SW480 (cell line): ENCODE results near the gene ENG.

Experiments used
- DNase-seq: peaks from one replicate; pipeline ENCODE4 v3.0.0-alpha.2; 2016; ENCODE audit warnings: low spot score

ENG gene

DNA sequence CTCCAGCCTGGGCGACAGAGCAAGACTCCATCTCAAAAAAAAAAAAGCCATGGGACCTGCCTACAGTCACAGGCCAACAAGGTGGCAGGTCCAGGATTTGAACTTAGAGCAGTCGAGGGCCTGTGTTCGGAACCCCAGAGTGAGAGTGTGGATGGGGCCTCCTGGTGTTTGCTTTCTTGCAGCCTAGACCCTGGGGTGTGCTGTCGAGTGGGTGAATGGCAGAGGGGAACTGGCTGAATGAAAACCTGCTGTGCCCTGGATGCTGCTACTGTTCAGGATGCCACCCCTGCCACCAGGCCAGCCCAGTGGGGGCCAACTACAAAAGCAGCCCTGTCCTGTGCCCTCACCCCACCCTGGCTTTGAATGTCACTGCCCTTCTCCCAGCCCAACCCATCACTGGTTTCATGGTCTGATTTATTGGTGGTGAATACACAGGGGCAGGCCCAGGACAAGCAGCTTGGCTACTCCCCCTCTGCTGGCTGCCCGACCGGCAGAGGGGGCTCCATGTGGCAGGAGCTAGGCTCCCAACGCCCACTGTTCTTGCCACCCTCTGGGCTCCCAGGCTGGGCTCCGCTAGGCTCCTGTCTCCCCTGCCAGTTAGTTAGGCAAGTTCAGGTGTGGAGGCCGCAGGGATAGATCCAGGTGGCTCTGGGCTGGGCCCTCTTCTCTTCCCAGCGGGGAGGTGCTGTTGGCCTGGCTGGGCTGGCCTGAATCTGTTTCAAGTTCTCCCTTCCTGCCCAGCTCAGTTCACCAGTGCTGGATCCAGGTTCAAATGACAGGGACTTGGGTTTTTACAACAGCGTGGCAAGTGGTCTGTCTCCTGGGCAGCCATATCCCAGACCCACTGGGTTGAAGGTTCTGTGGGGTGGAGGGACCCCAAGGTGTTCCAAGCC lies 39.6 kb downstream of the ENG start:
- DNase-seq, result no peak

DNA sequence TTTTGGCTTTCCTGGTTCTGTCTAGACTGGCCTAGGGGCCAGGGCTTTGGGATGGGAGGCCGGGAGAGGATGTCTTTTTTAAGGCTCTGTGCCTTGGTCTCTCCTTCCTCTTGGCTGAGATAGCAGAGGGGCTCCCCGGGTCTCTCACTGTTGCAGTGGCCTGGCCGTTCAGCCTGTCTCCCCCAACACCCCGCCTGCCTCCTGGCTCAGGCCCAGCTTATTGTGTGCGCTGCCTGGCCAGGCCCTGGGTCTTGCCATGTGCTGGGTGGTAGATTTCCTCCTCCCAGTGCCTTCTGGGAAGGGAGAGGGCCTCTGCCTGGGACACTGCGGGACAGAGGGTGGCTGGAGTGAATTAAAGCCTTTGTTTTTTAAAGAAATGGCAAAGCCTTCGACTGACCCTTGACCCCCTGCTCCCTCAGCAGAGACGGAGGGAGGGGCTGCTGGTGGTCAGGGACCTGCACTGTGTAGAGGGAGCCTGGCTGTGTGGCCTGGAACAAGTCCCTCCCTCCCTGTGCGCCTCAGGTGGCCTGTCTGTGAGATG lies 40.7 kb downstream of the ENG start:
- no peak for DNase-seq

DNA sequence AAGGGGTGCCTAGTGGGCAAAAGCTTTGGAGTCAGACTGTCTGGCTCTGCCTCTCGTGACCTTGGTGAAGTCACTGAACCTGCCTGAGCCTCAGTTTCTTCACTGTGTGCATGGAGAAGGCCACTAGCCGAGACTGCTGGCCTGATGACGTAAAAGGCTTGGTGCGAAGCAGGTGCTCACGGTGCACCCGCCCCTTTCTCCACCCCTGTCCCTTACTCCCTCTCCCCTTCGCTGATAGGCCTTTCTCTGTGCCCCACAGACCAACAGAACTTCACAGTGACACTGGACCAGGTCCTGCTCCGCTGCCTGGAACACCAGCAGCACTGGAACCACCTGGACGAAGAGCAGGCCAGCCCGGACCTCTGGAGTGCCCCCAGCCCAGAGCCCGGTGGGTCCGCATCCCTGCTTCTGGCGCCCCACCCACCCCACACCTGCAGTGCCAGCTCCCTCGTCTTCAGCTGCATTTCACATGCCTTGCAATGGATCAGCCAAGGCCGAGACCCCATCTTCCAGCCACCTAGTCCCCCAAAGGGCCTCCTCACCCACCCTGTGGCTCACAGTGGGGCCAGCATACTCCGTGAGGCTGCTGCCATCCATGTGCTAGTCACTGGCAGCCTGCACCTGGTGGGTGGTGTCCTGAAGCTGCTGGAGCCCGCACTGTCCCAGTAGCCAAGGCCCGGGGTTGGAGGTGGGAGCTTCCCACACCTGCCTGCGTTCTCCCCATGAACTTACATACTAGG lies 41.4 kb downstream of the ENG start:
- no peak for DNase-seq

DNA sequence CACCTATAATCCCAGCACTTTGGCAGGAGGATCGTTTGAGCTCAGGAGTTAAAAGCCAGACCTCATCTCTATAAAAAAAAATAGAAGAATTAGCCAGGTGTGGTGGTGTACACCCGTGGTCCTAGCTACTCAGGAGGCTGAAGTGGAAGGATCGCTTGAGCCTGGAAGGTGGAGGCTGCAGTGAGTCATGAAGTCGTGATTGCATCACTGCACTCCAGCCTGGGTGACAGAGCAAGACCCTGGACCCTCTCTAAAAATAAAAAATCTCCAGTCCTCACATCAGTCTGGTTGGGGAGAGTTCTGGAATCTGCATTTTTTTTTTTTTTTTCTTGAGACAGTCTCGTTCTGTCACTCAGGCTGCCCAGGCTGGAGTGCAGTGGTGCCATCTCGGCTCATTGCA lies 42.4 kb downstream of the ENG start:
- no peak for DNase-seq

DNA sequence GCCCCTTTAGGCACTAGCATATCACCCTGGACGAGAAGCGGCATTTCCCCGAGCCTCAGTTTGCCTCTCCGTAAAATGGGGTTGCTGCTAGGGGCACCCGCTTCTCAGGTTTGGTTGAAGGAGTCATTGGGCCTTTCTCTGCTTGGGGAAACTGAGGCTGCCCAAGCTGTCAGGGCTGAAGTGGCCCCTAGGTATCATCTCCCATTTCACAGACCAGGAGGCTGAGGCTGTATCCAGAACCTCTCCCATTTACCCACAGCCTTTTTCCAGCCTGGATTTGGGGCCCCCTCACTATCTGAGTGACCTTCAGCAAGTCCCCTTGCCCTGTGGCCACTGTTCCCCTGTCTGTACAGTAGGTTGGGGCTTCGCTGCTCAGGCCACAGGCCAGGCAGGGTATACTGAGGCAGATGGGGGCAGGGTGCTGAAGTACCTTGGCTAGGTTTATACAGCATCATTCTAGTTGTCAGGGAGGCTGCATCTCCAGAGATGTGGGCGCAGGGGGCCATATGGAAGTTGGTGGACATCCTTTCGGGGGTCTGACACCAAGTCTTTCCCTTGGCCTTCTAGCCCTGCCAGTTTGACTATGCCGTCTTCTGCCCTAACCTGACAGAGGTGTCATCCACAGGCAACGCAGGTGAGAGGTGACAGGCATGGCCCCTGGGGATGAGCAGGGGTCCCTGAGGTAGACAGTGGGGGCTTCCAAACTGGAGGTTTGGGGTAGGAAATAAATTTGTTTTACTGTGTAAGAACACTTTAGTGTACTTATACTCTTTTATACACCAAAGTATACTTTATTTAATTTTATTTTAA lies 43.9 kb downstream of the ENG start:
- DNase-seq, result no peak

DNA sequence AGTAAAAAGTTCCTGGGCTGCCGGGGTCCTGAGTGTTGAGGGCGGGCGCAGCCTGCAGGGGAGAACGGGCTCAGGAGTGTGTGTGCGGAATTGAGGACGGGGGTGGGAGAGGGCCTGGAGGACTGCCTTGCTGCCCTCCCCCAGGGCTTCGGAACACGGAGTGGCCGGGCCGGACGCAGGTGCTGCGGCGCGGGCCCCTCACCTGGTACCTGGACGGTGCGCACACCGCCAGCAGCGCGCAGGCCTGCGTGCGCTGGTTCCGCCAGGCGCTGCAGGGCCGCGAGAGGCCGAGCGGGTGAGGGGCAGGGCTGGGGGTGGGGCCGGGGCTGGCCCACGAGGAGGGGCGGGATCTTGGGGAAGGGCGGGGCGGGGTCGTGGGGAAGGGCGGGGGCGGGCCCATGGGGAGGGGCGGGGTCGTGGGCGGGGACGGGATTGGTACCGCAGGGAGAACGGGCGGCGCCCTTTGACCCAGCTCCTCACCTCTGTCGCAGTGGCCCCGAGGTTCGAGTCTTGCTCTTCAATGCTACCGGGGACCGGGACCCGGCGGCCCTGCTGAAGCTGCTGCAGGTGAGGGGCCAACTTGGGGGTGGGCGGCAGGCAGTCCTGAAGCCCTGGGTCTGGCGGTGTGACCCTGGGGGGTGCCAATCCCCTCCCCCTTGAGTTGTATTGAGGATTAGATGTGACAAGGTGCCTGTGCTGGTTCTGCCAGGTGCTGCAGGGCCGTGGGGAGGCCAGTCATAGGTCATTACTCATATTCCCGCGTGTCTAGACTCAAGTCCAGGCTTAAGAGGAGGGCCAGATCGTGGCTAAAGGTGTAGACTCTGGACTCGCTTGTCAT lies 44.7 kb downstream of the ENG start:
- no peak for DNase-seq

DNA sequence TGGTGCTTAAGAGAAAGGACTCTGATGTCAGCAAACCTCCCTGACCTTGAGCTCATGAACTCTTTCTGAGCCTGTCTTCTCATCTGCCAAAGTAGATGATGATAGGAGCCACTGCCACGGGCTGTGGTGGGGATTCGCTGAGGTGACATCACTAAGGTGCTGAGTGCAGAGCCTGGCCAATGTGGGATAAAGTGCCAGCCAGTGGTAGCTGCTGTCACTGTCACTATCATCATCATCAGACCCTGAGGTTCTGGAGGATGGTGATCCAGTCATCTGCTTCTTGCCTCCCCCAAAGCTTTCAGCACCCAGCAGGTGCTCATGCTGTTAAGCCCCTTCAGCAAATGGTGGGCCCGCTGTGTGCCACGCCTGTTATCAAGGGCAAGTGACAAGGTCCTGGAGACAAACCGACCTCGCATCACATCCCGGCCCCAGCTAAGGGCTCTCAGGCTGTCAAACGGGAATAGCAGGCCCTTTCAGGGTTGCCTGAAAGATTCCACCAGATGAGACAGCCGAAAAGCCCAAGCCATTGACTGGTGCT lies 45.4 kb downstream of the ENG start:
- no peak for DNase-seq

DNA sequence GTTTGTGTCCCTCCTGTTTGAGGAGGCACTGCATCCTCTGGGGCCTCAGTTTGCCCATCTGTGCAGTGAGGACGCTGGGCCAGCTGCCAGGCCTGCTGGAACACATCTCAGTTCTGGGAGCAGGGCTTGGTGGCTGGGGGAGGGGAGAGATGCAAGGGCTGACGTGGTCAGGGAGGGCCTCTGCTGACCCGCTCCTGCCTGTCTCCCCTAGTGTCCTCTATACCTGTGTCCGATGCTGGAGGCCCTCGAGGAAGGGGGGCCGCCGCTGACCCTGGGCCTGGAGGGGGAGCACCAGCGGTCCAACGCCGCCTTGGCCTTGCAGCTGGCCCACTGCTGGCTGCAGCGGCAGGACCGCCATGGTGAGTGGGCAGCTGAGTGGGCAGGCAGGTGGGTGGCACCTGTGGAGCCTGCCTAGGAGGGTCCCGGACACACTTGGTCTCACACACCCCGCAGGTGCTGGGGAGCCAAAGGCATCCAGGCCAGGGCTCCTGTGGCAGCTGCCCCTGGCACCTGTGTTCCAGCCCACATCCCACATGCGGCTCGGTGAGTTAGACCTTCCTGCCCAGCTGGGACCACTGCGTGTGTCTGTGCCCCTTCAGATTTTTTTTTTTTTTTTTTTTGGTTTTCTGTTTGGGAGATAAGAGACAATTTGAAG lies 46.0 kb downstream of the ENG start:
- DNase-seq, result no peak

DNA sequence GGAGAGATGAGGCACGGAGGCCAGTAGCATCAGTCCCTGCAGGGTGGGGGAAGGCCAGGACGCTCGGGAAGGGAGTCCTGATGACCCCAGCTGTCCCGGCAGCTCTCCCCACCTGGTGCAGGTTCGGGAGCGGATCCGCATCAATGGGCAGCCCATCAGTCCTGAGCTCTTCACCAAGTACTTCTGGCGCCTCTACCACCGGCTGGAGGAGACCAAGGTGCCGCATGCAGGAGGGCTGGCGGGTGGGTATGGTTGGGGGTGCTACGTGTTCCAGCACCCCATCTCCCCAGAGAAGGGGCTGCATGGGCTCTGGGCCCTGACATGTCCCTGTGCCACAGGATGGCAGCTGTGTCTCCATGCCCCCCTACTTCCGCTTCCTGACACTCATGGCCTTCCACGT lies 47.6 kb downstream of the ENG start:
- DNase-seq, result no peak

DNA sequence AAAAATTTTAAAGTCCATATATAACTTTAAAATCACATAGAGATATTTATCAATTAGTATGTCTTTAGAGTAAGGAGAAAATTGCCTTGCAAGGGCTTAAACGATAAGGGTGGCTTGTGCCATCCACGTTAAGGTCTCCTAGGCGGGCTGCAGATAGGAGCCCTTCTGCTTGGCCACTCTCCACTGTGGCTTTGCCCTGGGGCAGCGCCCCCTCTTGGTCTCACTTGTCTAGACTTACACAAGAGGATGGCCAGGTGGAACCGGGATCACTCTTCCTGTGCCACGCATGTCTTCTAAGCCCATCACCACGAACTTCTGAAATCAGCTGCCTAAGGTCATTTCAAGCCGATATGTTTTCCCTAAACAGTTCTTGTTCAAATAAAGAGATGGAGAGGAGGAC lies 48.8 kb downstream of the ENG start:
- peak; percentile 13 for DNase-seq

DNA sequence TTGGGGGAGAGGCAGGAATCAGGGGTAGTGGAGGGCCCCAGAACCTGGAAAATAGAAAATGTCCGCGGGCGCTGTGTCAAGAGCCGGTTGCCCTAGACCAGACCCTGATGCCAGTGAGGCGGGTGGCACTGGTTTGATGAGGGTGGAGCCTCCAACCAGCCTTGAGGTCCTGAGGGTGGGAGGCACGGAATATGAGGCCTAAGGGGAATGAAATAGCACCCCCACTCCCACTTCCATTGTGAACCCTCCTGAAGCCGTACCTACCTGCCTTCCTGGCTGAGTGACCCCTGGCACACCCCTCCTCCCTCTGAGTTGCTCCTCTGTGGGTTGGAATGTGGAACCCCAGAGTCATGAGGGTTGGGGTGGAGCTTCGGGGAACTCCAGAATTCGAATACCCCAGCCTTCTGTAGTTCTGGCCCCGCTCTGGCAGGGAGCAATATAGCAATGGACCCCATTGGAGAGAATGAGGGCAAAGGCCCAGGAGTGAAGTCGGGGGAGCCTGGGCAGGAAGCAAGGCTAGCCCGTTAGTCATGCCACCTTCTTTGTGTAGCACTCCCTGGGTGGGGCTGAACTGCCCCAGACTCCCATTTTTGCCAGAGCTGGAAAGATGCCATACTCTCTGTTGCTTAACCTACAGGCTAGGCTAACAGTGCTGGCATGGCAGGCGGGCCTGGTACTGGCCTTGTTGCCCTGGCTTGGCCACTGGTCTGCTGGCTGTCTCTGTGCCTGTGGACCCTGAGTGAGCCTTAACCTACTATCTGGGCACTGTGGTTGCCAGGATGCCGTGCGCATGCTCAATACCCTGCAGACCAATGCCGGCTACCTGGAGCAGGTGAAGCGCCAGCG lies 50.7 kb downstream of the ENG start:
- DNase-seq, result peak; percentile 60

DNA sequence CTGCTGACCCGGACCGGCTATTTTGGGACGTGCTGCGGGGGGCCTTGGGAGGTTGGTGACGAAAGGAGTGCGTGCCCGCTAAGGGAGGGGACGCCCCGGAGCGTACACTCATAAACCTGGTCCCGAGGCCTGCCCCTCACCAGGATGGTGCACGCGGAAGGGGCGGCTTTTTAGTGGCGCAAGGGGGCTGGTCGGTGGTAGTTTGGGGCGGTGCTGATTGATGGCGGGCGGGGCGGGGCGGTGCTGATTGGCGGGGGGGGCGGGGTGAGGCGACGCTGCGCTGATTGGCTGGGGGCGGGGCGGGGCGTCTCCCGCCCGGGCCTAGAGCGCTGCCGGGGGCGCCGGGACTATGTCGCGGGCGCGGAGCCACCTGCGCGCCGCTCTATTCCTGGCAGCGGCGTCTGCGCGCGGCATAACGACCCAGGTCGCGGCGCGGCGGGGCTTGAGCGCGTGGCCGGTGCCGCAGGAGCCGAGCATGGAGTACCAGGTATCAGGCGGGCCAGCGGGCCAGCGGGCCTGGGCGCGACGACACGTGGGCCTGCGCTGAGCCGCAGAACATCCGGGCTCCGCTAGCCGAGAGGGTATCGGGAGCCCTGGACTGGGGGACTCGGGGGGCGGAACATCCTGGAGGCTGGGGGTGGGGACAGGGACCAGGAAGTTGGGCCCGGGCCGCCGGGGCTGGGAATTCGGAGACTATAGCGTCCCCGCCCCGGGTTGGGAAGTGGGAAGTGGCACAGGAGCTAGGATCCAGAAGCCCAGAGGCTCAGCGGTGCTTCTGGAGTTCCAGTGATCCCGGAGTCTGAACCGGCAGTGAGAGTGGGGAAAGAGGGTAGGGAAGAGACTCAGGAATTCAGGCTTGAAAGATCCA lies 51.6 kb downstream of the ENG start, which contains the start of gene FPGS:
Gene FPGS (plus strand): TSS at position 307 of the 868 bp plus-strand sequence. CDS start 43 bp downstream, at position 350.
- peak; percentile 86 for DNase-seq

DNA sequence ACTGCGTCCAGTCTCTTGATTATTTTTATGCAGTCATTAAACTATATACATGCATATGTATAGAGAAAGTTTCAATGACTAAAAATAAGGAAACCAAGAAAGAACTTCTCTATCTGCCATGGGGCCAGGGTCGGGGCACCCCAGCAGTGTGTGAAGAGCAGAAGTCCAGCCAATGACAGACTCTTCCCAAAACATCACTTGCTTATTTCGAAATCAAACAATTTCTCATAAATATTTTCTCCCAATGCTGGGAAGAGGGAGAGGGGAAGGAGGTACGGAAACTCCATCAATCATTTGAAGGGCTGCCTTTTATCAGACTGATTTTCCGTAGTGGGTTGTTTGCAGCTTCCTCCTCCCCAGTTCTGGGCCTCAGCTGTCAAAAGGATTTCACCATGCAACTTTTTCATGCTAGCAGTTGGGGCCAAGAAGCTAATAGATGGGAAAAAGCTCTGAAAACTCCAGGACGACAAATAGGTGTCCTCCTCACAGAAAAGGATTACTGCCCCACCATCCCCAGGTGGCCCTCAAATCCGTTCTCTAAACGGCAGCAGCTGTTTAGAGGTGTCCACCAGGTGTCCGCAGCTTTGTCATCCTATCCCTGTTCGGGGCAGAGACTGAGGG lies 52.4 kb downstream of the ENG start:
- peak; percentile 74 for DNase-seq

DNA sequence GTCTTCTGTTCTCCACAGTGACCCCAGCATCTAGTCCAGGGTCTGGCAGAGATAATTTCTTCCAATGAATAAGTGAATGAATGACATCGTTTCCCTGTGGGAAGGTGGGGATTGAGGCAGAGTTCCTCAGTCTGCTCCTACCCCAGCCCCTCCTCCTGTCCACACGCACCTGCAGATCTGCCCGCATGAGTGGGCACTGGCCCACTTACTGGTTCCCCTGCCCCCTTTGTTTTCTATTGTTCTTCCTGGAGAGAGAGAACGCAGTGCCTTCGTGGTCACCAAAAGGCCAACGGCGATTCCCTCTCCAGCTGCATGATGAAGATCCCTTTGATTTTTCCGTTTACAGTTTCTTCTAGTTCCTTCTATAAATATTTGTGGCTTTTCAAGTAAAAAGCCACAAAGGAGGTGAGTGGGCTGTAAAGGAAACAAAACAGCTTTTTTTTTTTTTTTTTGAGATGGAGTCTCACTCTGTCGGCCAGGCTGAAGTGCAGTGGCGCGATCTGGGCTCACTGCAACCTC lies 57.5 kb downstream of the ENG start:
- DNase-seq, result peak; percentile 49

DNA sequence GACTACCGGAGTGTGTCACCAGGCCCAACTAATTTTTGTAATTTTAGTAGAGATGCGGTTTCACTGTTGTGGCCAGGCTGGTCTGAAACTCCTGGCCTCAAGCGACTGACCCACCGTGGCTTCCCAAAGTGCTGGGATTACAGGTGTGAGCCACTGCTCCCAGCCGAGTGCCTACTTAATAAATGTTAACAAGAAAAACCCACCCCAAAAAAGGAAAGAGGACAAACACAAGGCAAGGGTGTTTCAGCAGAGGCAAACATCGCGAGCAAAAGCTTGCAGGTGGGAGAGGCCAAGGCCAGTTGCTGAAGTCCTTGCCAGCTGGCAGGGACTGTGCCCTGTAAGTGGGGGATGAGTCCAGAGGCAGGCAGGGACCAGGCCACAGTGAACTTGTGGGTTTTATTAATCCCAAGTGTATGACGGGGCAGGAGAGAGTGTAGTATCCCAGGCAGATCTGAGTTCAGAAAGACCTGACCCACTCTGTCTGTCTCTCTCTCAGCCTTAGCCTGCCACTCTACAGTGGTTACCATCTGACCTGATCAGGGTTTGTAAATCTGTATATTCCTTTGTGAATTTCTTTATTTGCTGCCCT lies 58.1 kb downstream of the ENG start:
- DNase-seq, result peak; percentile 41

DNA sequence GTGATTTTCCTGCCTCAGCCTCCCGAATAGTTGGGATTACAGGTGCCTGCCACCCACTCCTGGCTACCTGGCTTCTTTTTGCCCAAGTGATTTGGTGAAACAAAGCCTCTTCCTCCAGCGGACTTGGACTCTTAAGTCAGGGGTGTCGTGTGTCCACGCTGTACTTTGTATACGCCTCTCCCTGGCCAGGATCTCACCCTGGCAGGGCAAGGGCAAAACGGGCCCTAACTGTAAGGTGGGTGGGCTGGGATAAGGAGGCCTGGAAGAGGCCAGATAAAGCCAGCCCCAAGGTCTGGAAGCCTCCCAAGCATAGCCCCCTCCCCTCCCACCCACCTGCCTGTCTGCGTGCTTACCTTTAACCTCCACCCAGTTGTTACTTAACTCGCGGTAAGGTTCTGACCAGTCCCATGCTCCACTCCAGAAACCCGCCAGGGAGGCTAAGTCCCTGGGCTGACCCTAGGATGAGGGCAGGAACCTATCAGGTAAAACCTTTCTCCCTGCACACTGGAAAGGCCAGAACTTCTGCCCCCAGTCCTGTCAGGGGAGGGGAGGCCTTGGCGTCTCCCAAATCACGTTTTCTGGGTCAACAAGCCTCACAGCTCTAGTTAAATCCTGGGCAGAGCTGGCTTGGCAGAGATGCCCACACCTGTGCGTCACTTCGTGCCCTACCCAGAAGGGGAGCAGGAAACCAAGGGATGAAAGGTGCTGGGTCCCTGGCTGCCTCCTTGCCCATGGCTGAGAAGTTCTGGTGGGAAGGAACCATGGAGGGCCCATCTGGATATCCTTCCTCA lies 60.3 kb downstream of the ENG start:
- no peak for DNase-seq
